OCI-LY3 (cell line): ENCODE data around the gene PROSER3.

Experiments
- H2AFZ ChIP-seq: fragments of 200-600, 300-600 bp; shearing (Covaris generic); 2 replicates; pipeline ENCODE4 v1.6.0; 2014; ENCODE audit warnings: antibody characterized with exemption, low read depth, low read length
- H3K27ac ChIP-seq: fragments of 200-600, 300-600 bp; sonication (generic); 2 replicates; pipeline ENCODE4 v1.5.1; 2014; ENCODE audit warnings: mild to moderate bottlenecking, low read length, moderate library complexity, mixed read lengths
- H3K27me3 ChIP-seq: fragments of 200-600, 300-600 bp; sonication (generic); 2 replicates; pipeline ENCODE4 v1.6.1; 2014; ENCODE audit warnings: low read depth, low read length, mixed read lengths
- H3K36me3 ChIP-seq: fragments of 200-600, 300-600 bp; sonication (generic); replicated peaks from 2 replicates; pipeline ENCODE3; 2014; ENCODE audit warnings: low read depth, low read length, mixed read lengths
- H3K4me1 ChIP-seq: fragments of 300-600, 200-600 bp; sonication (generic); 2 replicates; pipeline ENCODE4 v1.6.1; 2014; ENCODE audit warnings: low read length, mixed read lengths
- H3K4me2 ChIP-seq: fragments of 200-600, 300-600 bp; sonication (generic); 2 replicates; pipeline ENCODE4 v1.6.1; 2014; ENCODE audit warnings: low read length, mixed read lengths
- H3K4me3 ChIP-seq: fragments of 300-600, 200-600 bp; sonication (generic); 2 replicates; pipeline ENCODE4 v1.5.1; 2014; ENCODE audit warnings: antibody characterized with exemption, mild to moderate bottlenecking, low read length, moderate library complexity
- H3K79me2 ChIP-seq: fragments of 300-600, 200-600 bp; shearing (Covaris generic); 2 replicates; pipeline ENCODE4 v1.6.1; 2014; ENCODE audit warnings: mild to moderate bottlenecking, low read length, mixed read lengths
- H3K9ac ChIP-seq: fragments of 300-600, 200-600 bp; shearing (Covaris generic); 2 replicates; pipeline ENCODE4 v1.6.0; 2014; ENCODE audit warnings: mild to moderate bottlenecking, low read length, moderate library complexity
- H3K9me3 ChIP-seq: fragments of 200-600, 300-600 bp; shearing (Covaris generic); 2 replicates; pipeline ENCODE4 v1.6.1; 2014; ENCODE audit warnings: low read length, mixed read lengths; ENCODE audit not compliant: insufficient read depth
- H4K20me1 ChIP-seq: fragments of 200-600, 300-600 bp; sonication (generic); 2 replicates; pipeline ENCODE4 v1.6.1; 2016; ENCODE audit warnings: low read length, mixed read lengths; ENCODE audit not compliant: insufficient read depth
- CTCF ChIP-seq: fragments of 200-600, 300-600 bp; sonication (generic); IDR thresholded peaks from 2 replicates; pipeline ENCODE4 v1.5.1; 2014; ENCODE audit warnings: antibody characterized with exemption, low read length, low read depth
- EZH2phosphoT487 ChIP-seq: fragments of 200-600 bp; shearing (Covaris generic); IDR thresholded peaks from 2 replicates; pipeline ENCODE4 v1.6.1; 2018; ENCODE audit warnings: antibody characterized with exemption, mixed run types, low read depth

Gene PROSER3

GRCh38 chr19:35739275-35740107 lies 18.5 kb upstream of the PROSER3 start:
- H3K27ac ChIP-seq, result no peak overlapping the region
- peaks cover 2% of the 10 kb centered on the region; the same call in 1 of the 2 replicates for H3K79me2 ChIP-seq
- H3K4me3 ChIP-seq, result peak overlapping the region; percentile 82
- H3K4me2 ChIP-seq, result peak overlapping the region; percentile 82
- H4K20me1 ChIP-seq, result peaks cover 9% of the 10 kb centered on the region; the same call in 1 of the 2 replicates
- H2AFZ ChIP-seq, result no peak overlapping the region
- TF ChIP-seq CTCF, result no peak
- TF ChIP-seq EZH2phosphoT487, result no peak
- no peaks in the 10 kb centered on the region for H3K27me3 ChIP-seq
- peak overlapping the region; percentile 63; the same call in 1 of the 2 replicates for H3K9ac ChIP-seq
- H3K9me3 ChIP-seq, result no peaks in the 10 kb centered on the region
- H3K36me3 ChIP-seq, result peaks cover 34% of the 10 kb centered on the region
- peaks cover 32% of the 10 kb centered on the region for H3K4me1 ChIP-seq

GRCh38 chr19:35740108-35740422 lies 17.9 kb upstream of the PROSER3 start:
- peak overlapping the region; percentile 82 for H3K4me3 ChIP-seq
- peak overlapping the region; percentile 82 for H3K4me2 ChIP-seq
- peak overlapping the region; percentile 63 for H3K9ac ChIP-seq
- peaks cover 30% of the 10 kb centered on the region for H3K36me3 ChIP-seq
- no peak for TF ChIP-seq EZH2phosphoT487
- no peak for TF ChIP-seq CTCF
- no peaks in the 10 kb centered on the region for H3K27me3 ChIP-seq
- H3K9me3 ChIP-seq, result no peaks in the 10 kb centered on the region
- H3K4me1 ChIP-seq, result peaks cover 32% of the 10 kb centered on the region
- no peak overlapping the region for H2AFZ ChIP-seq
- H4K20me1 ChIP-seq, result peaks cover 9% of the 10 kb centered on the region; the same call in 1 of the 2 replicates
- peaks cover 2% of the 10 kb centered on the region; the same call in 1 of the 2 replicates for H3K79me2 ChIP-seq
- H3K27ac ChIP-seq, result peak overlapping the region; percentile 29

- H3K27me3 ChIP-seq, result no peaks in the 10 kb centered on the region
- peaks cover 32% of the 10 kb centered on the region for H3K4me1 ChIP-seq
- no peaks in the 10 kb centered on the region for H3K9me3 ChIP-seq
- peaks cover 25% of the 10 kb centered on the region for H3K36me3 ChIP-seq
- H4K20me1 ChIP-seq, result peaks cover 9% of the 10 kb centered on the region; the same call in 1 of the 2 replicates
- peaks cover 3% of the 10 kb centered on the region; the same call in 1 of the 2 replicates for H3K79me2 ChIP-seq
- peak overlapping the region; percentile 77 for H3K9ac ChIP-seq
- peak overlapping the region; percentile 82 for H3K4me2 ChIP-seq
- peak overlapping the region; percentile 82 for H3K4me3 ChIP-seq
- peak overlapping the region; percentile 91 for H3K27ac ChIP-seq
- H2AFZ ChIP-seq, result peak overlapping the region; percentile 33; the same call in 1 of the 2 replicates
- TF ChIP-seq CTCF (peak; percentile 40), EZH2phosphoT487 (no peak)
These were observed 17.4 kb upstream of the PROSER3 start for GRCh38 chr19:35740423-35741202.

- Histone ChIP-seq H4K20me1 (peaks cover 9% of the 10 kb centered on the region; the same call in 1 of the 2 replicates), H3K27me3 (no peaks in the 10 kb centered on the region), H3K4me2 (peak overlapping the region; percentile 82), H2AFZ (no peak overlapping the region), H3K27ac (peak overlapping the region; percentile 91), H3K4me1 (peaks cover 34% of the 10 kb centered on the region), H3K4me3 (peak overlapping the region; percentile 82), H3K9me3 (no peaks in the 10 kb centered on the region), H3K79me2 (peaks cover 9% of the 10 kb centered on the region), H3K36me3 (peaks cover 24% of the 10 kb centered on the region), H3K9ac (peak overlapping the region; percentile 77)
- TF ChIP-seq EZH2phosphoT487 (no peak), CTCF (no peak; the same call in 1 of the 2 replicates)
These were observed 16.8 kb upstream of the PROSER3 start for GRCh38 chr19:35741203-35741515.
